GM18508 (cell line): ENCODE measurements around the gene ASIC4.

Experiments
- ATAC-seq: cut with Tn5 transposase; IDR thresholded peaks from one replicate; pipeline ENCODE4 v1.9.1; 2021; ENCODE audit warnings: moderate number of reproducible peaks; ENCODE audit not compliant: insufficient read depth, unreplicated experiment

Gene ASIC4

DNA sequence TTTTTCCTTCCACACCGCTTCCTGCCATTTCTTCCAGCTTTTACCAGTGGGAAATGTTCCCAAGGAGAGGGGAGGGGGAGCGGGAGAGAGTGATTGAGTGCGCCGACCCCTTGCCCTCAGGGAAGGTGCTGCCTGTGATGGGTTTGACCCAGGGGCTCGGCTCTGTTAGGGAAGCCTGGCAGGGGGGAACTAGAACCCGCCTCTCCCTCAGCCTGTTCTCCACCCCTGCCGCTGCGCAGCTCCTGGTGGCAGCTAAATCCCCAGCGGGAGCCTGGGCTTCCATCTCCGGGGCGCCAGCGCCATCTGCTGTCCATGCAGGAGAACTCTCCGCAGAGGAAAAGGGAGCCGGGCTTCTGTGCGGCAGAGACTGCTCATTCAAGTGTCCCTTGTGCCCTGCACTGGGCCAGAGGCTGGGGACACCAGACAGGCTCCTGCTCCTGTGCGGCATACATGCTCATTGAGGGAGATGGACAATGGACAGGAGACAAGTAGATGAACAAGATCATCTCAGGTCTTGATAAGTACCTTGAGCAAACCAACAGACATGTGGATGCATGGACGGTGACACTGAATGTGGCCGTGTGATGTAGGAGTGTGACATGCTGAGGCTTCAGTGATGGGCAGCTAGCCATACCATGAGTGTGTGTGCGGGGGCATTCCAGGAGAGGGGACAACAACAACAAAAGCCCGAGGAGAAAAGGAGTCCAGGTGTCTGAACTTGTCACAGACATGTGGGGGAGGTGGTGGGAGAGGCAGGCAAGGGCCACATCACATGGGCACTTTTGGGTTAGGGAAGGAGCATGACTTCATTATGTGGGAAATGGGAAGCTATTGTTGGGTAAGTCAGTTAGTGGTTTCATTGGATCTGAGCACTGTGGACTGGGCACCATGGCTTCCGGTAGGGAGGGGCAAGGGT is 16.0 kb downstream of the ASIC4 start:
- ATAC-seq: peak; percentile 61

DNA sequence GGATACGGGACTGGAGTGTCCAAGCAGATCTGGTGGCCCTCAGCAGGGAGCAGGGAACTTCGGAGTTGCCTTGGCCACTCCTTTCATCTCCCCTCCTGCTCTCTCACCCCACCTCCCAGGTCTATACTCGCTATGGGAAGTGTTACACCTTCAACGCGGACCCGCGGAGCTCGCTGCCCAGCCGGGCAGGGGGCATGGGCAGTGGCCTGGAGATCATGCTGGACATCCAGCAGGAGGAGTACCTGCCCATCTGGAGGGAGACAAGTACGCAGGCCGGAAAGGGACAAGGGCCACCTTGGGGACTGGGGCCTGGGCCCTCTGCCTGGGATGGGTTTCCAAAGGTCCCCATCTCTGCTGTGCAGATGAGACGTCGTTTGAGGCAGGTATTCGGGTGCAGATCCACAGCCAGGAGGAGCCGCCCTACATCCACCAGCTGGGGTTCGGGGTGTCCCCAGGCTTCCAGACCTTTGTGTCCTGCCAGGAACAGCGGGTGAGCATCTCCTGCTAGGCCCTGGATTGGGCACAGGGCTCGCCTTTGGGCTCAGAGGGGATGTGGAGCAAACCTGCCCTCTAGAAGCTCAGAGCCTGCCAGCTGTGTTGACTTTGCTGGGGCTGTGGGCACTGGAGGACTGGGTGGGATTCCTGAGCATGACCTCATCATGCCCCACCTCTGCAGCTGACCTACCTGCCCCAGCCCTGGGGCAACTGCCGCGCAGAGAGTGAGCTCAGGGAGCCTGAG is 17.5 kb downstream of the ASIC4 start:
- ATAC-seq: no peak

DNA sequence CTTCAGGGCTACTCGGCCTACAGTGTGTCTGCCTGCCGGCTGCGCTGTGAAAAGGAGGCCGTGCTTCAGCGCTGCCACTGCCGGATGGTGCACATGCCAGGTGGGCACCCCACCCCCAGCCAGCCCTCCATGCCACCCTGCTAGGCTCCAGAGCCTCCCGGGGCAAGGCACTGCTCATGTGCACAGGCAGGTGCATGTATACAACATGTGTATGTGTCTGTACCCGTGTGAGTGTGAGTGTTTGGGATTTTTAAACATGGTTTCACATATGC is 18.0 kb downstream of the ASIC4 start:
- ATAC-seq: no peak

DNA sequence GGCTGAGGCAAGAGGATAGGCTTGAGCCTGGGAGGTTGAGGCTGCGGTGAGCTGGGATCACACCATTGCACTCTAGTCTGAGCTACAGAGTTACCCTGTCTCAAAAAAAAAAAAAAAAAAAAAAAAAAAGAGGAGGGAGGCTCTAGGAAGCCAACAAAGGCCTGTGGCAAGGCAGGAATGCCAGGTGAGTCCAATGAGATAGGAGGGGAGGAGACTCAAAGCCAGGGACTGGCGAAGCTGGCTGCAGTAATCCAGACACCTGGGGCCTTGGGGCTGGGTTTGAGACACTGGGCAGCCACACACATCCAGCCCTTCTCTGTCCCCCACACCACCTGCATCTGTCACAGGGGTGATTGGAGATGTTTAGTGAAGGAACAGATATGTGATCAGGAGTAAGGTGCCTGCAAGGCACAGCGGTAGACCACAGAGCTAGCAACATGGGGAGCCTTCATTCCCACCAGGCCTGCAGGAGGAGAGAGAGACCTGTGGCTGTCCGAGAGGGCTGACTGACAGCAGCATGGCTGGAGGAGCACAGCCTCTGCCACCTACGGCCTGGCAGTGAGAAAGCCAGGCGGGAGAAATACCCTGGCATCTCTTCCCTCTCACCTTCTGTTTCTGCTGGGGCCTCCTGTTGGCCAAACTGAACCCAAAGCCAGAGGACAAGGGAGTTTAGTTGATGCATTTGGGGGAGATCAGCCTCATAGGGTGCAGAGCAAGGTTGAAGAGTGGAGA is 19.8 kb downstream of the ASIC4 start:
- no peak for ATAC-seq

DNA sequence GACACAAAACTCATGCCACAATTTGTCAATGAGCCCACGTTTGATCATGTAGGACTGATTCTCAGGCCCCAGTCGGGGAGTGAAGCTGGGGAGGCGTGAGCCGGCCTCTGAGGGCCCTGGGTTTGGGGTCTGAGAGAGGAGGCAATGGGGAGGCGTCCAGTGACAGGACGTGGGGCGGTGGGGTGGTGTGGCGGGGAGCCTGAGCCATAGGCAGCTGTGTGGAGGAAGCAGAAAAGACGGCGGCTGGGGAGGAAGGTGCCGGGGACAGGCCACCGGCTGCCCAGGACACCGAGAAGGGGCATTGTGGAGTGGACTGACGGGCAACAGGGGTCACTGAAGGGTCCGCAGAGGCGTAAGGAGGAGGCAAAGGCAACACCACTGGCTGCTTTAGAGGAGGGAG is 22.1 kb downstream of the ASIC4 start:
- no peak for ATAC-seq

DNA sequence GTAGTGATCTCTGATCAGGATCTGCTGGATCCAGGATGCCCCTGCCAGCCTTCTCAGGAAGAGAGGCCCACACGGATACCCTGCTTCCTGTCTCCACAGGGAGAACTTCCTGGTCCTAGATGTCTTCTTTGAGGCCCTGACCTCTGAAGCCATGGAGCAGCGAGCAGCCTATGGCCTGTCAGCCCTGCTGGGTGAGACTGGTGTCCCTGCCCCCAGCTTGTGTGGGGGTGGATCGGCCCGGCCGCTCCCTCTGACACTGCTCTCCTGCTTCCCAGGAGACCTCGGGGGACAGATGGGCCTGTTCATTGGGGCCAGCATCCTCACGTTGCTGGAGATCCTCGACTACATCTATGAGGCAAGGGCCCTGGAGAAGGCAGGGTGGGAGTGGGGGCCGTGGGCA is 22.7 kb downstream of the ASIC4 start:
- ATAC-seq: no peak

DNA sequence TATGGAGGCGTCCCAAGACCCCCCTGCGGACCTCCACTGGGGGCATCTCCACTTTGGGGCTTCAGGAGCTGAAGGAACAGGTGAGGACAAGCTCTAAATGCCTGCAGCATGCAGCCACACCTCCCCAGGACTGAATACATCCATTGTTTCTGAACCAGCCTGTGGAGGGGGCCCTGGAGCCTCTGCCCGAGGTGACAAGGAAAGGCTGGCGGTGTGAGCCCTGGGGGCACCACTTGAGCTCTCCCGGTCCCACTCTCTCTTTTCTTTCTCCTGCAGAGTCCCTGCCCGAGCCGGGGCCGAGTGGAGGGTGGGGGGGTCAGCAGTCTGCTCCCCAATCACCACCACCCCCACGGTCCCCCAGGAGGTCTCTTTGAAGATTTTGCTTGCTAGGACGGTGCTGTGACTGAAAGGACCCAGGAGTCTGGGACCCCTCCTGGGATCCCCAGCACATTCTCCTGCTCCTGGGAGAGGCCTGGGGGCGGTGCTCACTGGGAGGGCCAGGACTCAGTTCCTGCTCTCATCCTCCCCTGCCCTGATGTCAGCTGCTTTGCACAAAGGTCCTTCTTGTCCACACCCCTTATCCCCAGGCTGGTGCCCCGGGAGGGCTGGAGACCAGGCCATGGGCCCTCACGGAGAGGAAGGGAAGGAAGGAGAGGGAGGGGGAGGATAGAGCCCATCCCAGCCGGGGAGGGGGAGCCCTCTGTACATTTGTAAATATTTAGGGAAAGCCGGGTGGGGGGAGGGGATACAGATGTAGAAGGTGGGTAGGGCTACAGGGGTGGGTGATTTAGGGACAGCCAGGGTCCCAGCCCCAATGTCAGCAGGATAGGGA is 23.6 kb downstream of the ASIC4 start:
- ATAC-seq: no peak

DNA sequence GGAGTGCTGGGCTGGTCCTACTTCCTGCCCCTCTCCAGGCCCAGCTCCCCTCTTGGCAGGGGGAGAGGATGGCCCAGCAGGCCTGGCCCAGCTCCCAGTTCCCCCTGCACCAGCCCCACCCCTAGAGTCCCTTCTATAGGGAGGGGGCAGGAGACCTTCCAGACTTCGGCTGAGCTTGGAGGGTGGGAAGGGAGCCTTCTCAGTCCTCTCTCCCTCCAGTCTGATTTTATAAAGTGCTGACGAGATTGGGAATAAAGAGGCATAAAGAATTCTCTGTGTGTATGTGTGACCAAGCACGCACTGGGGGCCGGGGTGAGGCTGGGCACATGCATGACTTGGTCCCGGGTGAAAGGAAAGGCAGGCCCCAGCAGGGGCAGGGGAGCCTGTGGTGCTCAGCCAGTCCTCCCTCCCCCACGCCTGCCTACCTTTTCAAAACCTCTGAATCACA is 24.2 kb downstream of the ASIC4 start:
- ATAC-seq: no peak

DNA sequence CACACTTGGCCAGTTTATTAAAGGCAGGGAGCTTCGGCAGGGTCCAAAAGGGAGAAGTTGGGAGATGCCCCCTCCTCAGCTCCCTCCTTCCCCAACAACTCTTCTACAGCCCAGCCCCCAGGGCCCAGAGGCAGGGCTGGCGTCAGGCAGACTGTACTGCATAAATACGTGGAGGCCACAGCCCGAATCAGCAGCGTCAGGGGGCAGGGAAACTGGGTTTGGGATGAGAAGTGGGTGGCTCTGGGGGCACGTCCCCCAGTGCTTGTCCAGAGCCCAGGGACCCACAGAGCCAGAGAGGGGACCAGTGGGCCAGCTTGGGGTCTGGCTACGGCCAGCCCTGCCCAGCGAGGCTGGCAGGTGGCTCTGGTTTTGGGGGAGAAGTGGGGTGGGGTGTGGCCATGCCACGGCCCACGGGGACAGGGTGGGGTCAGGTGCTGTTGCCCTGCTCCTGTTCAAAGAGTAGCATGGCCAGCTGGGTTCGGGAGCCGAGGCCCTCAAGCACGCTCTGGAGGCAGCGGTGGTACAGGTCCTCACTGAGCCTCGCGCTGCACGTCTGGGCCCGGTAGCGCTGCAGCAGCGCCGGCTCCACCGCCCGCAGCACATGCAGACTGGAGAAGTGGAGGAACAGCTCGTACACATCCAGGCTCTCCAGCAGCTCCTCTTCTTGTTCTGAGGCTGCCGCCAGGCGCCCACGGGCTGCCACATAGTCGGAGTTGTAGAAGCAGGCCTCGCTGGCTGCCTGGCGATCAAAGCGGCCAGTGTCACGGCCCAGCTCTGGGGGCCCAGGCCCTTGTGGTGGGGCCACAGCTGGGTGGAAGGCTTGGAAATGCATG is 24.9 kb downstream of the ASIC4 start:
- ATAC-seq: no peak

DNA sequence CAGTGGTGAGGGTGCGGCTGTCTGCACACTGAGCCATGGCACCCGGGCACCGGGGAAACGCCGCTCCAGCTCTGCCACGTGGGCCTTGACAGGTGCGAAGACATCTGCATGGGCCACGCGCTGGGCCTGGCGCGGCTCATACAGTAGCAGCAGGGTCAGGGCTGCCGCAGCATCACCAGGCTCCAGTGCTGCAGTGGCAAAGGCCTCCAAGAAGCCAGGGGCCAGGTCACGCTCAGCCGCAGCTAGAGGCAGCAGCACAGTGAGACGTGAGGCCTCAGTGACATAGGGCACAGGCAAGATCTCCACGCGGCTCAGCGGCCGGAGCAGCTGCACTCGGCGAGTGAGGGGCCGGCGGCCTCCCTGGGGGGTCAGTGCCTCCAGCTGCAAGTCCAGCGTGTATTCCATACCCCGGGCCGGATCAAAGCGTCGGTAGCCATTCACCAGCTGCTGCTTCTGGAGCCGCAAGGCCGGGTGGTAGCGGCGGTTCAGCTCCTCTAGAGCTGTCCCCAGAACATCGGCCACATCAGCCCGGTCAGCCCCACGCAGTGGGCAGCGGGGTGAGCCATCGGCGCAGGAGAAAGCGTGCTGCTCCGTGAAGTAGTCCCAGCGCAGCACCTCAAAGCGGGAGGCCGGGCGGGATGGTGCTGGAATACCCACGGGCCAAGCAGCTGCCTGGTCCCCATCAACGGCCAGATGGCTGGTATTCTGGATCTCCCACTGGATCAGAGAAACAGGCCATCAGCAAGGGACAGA is 25.8 kb downstream of the ASIC4 start:
- no peak for ATAC-seq

DNA sequence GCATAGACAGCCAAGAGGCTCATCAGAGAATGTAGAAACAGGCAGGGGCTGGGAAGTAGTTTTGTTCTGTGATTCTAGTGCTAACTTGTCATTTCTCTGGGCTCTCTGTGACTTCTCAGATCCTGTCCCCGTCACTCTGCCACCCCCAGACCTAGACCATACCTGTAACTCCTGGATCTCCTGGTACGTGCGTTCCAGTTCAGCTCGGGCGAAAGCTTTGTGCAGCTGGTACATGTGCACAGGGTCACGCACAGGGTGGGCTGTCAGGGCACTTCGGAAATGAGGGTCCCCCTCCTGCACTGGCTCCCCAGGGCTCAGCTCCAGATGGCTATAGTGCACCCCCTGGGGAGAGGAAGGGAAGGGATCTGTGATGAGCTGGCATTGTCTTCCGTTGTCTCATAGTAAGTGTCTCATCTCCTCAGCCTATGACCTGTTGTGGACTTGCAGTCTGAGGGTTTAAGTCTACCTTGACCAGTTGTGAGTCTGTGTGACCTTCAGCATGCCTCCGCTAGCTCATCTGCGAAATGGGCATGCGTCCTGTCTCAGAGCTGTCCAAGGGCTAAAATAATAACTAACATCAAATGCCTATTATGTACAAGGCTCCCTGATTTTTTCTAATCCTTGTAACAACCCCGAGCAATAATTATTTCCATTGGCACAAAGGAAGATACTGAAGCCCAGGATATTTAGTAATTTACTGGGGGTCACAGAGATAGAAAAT is 26.7 kb downstream of the ASIC4 start:
- ATAC-seq: no peak

DNA sequence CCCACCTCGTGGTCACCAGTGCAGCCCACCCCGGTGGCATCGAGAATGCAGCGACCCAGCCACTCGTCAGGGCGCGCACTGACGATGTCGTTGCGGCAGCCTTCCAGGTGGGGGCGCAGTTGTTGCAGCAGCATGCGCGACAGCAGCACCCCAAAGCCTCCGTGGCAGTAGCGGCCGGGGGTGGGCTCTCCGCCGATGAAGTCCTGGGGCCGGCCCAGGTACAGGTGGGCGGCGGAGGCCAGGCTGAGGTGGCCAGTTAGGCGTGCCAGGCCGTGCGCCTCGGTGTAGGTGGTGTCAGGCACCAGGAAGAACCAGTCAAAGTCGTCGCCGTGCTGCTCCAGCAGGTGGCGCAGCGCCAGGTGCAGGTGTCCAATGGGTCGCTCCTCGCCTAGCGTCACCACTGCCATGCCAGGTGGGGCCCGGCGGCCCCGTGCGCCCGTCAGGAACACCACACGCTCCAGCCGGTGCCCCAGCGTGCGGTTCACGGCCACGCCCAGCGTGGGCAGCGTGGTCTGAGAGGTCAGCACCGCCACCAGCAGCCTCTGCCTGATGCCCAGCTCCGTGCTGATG is 27.4 kb downstream of the ASIC4 start:
- peak; percentile 55 for ATAC-seq

DNA sequence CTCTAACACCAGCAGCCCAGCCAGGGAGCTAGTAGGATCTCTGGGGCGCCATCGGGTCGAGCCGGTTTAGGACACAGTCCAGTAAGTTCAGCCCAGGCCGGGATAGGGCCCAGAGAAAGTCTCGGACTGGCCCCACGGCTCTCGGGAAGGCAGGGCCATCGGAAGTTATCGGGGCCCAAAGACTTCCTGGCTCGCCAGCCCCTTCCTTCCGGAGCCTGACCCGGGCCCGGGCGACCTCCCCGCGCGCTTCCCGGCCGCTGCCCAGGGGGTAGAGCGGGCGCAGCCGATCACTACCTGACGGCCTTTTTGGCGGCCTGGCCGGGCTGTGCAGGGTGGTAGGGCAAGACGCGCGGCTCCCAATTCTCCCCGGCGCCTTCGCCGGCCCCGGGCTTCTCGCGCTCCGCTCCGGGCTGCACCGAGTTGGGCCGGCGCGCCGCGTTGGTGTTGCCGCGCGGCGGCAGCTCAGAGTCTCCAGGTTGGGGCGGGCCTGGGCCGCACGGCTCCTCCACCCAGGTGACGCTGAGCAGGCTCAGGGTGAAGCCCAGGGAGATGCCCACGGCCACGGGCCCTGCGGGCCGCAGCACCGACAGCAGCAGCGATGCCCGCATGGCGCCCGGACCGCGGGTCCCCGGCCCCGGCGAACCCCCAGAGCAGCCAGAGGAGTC is 28.8 kb downstream of the ASIC4 start:
- ATAC-seq: peak; percentile 17

DNA sequence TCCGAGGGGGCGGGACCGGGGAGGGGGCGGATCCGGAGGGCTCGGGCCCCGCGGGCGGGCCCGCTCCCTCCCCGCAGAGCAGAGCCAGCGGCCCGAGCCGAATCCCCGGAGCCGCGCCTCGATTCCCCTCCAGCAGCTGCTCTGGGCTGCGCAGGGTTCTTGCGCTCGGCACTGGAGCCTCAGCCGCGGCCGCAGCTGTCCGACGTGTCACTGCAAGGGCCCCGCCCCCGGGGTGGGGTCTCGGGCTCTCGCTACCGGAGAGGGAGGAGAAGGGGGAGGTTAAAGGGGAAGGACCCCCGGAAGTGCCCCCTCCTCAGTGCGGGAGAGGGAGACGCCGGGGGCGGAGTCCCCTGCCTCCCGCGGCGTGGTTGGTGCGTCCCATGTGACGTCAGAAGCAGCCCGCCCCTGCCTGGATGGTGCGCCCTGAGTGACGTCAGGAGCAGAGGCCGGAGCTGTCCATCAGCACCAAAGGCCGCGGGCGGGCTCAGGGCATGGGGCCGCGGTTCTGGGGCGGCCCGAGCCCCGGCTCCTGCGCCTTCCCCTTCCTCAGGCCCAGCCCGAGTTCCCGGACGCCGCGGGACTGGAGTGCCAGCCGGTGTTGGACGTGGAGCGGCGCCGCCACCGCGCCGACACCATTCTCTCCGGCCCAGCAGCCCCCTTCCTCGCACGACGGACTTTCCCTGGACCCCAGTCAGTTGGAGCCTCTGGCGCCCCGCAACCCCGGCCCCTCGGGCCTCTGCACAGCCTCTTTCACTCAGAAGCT is 29.5 kb downstream of the ASIC4 start, which contains the start of the genes CHPF and TMEM198:
Gene CHPF (minus strand): TSS at position 214 of the 763 bp plus-strand sequence. CDS start 271 bp downstream, outside the sequence.
Gene TMEM198 (plus strand): TSS at position 433 of the 763 bp plus-strand sequence. CDS start 700 bp downstream, outside the sequence.
- peak; percentile 59 for ATAC-seq

DNA sequence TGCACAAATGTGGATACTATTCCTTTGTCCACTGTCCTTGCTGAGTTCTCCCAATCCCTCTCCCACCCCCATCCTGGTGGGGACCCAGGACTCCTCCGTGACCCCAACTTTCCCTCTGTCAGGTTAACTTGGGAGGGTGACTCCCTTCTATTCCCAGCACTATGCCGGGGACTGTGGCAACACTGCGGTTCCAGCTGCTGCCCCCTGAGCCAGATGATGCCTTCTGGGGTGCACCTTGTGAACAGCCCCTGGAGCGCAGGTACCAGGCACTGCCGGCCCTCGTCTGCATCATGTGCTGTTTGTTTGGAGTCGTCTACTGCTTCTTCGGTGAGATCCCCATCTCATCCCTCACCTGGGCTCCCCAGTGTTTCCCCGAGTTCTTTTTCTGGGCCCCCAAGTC is 30.3 kb downstream of the ASIC4 start:
- ATAC-seq: no peak

DNA sequence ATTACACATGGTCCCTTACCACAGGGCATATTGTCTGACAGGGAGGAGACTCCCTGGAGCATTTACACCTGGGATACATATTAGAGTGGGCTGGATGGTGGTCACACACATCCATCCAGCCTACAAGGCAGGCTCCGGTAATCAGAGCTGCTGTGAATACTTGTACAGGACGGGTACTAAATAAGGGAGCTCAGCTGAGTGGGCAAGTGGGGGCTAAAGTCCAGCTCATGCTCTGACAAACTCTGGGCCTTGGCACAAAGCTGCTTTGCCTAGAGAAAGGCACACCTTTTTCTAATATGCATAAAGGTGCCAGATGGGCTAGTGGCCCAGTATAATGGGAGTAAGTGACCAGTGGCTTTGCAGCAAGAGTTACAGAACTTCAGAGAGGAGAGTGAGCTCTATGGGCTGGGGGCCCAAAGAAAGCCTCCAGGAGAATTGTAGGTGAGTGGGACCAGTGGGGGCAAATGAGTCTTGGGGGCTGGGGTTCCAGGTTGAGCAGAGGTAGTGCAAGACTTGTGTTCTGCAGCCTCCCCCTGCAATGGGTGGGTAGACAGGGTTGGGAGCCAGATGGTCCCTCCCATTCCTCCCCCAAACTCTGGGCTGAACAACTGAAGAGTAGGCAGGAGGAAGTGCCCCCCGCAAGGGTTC is 31.1 kb downstream of the ASIC4 start:
- ATAC-seq: no peak
